ENCODE data around the gene PAX5. TPM values are rescaled to one million over a fixed set of nuclear protein-coding genes. Genes with fewer than 3 reads are reported as not detected.

Gene PAX5
- total RNA-seq, 2 donors from 2014 or later = 0.52 TPM; not detected in 1

DNA sequence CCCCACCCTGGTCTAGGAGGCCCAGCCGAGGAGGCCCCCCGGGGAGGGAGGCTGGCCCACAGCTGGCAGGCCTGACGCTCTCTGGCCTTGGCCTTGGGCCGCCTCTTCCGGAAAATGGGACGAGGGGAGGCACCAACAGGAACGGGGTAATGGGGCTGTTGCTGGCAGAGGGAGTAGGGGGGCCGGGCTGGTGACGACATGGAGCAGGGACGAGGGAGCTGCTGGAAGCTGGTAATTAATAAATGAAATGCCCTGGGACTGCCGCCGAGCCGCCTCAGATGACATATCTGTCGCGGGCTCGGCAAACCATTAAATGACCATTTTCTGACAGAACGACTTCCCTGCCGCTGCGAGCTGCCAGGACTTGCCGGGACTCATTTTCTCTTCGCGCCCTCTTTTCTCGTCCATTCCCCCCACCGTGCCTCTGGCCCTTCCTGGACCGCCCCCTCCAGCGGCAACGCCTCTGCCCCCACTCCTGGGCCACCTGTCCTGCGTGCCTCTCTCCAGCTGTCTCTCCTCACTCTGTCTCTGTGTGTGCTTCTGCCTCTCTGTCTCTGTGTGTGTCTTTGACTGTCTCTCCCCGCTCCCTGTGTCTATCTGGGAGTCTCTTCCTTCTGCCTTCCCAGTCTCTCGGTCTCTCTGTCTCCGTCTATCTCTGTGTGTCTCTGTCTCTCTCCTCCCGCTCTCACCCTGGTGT is 215.7 kb downstream of the PAX5 start:
- Histone ChIP-seq H3K27ac (no peak overlapping the region), H3K4me1 (peaks cover 12% of the 10 kb centered on the region), H3K4me3 (no peak overlapping the region), H3K9me3 (no peaks in the 10 kb centered on the region), H3K27me3 (peaks cover 0 to 19% of the 10 kb centered on the region in 2 donors), H3K36me3 (replicated peaks in 1 of 2; ENCODE audit: insufficient read depth in 1 of 2, low read depth in 2 of 2) (no peaks in the 10 kb centered on the region)
- 12 to 15% methylated on average over 27 to 30 of the region's 32 CpGs for WGBS, 2 donors
- intact Hi-C loops (cut with DNase I) = no loop called here
- ATAC-seq = peak; percentile 47
- DNase-seq = peak in 1 of 4 donors; percentile 15
- TF ChIP-seq POLR2A (IDR thresholded peaks at IDR 0.05) = no peak
- TF ChIP-seq, protein P1, sequence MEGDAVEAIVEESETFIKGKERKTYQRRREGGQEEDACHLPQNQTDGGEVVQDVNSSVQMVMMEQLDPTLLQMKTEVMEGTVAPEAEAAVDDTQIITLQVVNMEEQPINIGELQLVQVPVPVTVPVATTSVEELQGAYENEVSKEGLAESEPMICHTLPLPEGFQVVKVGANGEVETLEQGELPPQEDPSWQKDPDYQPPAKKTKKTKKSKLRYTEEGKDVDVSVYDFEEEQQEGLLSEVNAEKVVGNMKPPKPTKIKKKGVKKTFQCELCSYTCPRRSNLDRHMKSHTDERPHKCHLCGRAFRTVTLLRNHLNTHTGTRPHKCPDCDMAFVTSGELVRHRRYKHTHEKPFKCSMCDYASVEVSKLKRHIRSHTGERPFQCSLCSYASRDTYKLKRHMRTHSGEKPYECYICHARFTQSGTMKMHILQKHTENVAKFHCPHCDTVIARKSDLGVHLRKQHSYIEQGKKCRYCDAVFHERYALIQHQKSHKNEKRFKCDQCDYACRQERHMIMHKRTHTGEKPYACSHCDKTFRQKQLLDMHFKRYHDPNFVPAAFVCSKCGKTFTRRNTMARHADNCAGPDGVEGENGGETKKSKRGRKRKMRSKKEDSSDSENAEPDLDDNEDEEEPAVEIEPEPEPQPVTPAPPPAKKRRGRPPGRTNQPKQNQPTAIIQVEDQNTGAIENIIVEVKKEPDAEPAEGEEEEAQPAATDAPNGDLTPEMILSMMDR (IDR thresholded peaks at IDR 0.05) = no peak

DNA sequence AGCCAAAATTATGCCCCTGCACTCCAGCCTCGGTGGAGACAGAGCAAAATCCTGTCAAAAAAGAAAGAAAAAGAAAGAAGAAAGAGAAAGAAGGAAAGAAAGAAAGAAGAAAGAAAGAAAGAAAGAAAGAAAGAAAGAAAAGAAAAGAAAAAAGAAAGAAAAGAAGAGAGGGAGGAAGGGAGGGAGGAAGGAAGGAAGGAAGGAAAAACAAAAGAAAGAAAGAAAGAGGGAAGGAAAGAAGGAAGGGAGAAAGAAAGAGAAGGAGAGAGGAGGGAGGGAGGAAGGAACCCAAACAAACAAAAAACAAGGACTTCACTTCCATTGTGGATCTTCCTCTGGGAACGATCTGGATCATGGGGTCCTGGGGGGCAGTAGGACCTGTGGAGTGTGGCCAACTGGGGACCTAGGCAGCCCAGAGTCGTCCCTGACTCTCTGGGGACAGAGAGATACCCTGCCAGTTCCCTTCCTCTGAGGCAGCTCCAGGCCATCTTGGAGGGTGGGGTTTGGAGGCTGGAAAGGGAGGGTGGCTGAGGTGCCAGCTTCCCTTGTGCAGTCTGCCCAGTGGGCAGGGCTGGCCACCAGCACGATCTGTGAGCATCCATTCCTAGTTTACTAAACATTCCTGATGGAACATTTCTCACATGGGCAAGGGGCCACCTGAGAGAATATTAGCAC is 216.8 kb downstream of the PAX5 start:
- Histone ChIP-seq H3K4me1 (peaks cover 12% of the 10 kb centered on the region), H3K9me3 (no peaks in the 10 kb centered on the region), H3K4me3 (no peak overlapping the region), H3K27me3 (peaks cover 0 to 19% of the 10 kb centered on the region in 2 donors), H3K27ac (no peak overlapping the region), H3K36me3 (replicated peaks in 1 of 2; ENCODE audit: insufficient read depth in 1 of 2, low read depth in 2 of 2) (no peaks in the 10 kb centered on the region)
- no peak for TF ChIP-seq POLR2A (IDR thresholded peaks at IDR 0.05)
- TF ChIP-seq, protein P1 (IDR thresholded peaks at IDR 0.05) = no peak
- intact Hi-C loops (cut with DNase I) = no loop called here
- WGBS, 2 donors = 51 to 60% methylated on average over 3 to 4 of the region's 4 CpGs
- ATAC-seq = no peak
- DNase-seq = no peak

DNA sequence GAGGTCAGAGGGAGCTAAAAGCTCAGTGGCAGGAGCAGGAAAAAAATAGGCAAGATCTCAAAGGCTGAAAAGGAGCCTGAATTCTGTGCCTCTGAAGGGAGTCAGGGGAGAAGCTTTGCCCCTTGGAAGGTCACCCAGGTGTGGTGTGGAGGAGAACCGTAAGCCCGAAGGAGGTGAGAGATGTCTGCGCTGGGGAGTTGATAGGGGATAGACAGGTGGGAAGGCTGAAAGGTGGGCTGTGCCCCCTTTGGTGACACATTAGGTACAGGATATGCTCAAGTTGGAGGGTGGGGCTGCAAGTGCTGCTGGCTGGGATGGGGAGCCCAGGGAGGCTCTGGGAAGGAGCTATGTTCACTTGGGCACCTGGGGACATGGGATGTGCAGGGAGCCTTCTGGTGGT is 217.7 kb downstream of the PAX5 start:
- ATAC-seq (no peak), DNase-seq (no peak)
- TF ChIP-seq, protein P1 (IDR thresholded peaks at IDR 0.05) = no peak
- 91 to 92% methylated on average over 3 of the region's 3 CpGs for WGBS, 2 donors
- no peak overlapping the region for H3K4me3 ChIP-seq
- peaks cover 12% of the 10 kb centered on the region for H3K4me1 ChIP-seq
- H3K27ac ChIP-seq = no peak overlapping the region
- no peaks in the 10 kb centered on the region for H3K9me3 ChIP-seq
- H3K27me3 ChIP-seq = peaks cover 0 to 19% of the 10 kb centered on the region in 2 donors
- intact Hi-C loops (cut with DNase I) = no loop called here
- no peaks in the 10 kb centered on the region for H3K36me3 ChIP-seq (replicated peaks in 1 of 2; ENCODE audit: insufficient read depth in 1 of 2, low read depth in 2 of 2)

DNA sequence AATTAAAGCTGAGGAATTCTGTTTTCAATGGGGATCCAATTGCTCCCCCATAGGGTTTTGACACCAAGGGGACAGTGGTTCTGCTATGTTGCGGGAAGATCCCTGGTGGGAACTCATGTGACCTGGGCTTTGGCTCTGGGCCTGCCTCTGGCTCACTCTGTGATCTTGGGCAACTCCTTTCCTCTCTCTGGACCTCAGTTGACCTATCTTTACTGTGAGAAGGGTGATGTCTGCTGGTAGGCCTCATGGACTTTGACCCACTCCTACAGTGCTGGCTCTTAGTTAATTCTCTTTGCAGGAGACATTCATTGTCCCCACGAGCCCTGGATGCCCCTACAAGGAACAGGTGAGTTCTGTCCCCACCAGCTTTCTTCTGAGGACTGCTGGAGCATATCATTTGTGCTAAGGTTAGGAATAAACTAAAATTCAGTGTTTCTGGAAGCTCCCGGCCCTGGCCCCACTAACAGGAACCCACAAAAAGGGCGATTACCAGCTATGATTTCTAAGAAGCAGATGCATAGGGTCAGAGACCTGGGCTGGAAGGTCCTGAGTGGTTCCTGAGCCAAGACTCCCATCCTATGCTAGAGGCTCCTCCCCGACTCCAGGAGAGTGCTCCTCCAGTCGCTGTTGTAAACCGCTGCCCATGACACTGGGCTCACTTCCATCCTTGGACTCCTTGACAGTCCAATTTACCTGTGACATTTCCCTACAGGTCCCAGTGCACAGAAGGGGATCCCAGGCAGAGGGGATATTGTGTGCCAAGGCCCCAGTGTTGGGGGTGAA is 218.3 kb downstream of the PAX5 start:
- Histone ChIP-seq H3K27me3 (peaks cover 0 to 19% of the 10 kb centered on the region in 2 donors), H3K27ac (no peak overlapping the region), H3K36me3 (replicated peaks in 1 of 2; ENCODE audit: insufficient read depth in 1 of 2, low read depth in 2 of 2) (no peaks in the 10 kb centered on the region), H3K9me3 (no peaks in the 10 kb centered on the region), H3K4me3 (no peak overlapping the region), H3K4me1 (peaks cover 12% of the 10 kb centered on the region)
- intact Hi-C loops (cut with DNase I) = no loop called here
- no peak for ATAC-seq
- no peak for DNase-seq
- TF ChIP-seq POLR2A (IDR thresholded peaks at IDR 0.05) = no peak
- TF ChIP-seq, protein P1 (IDR thresholded peaks at IDR 0.05) = no peak
- WGBS, 2 donors = 83 to 85% methylated on average over 7 of the region's 7 CpGs
